GM13977 (cell line): ENCODE data around the gene CHERP.

Source experiments
- DNase-seq: peaks from one replicate; pipeline ENCODE4 v3.0.0; 2012; ENCODE audit warnings: low spot score
- CTCF ChIP-seq: IDR thresholded peaks from 2 replicates; pipeline ENCODE4 v1.5.1; 2012; ENCODE audit warnings: mild to moderate bottlenecking, control low read depth; ENCODE audit not compliant: insufficient read depth; ENCODE audit errors: extremely low read depth, missing control alignments
- in situ Hi-C: fragments of 300-500 bp; cut with MboI; formaldehyde crosslinking; loops from one replicate; pipeline ENCODE4 v1.12.0; 2022; ENCODE audit warnings: low sequenced_read_pairs, low pct_unique_long_range_greater_than_20kb, mixed read lengths, inconsistent platforms; ENCODE audit not compliant: unreplicated experiment

The CHERP gene

GRCh38 chr19:16587833-16588823, 45.9 kb upstream of the CHERP start:
- peak; percentile 27 for TF ChIP-seq CTCF
- peak; percentile 87 for DNase-seq
- in situ Hi-C loops: no loop called here

GRCh38 chr19:16586991-16587832, 45.0 kb upstream of the CHERP start:
- in situ Hi-C loops: no loop called here
- no peak for TF ChIP-seq CTCF
- no peak for DNase-seq

GRCh38 chr19:16586477-16586871, 44.2 kb upstream of the CHERP start:
- no peak for DNase-seq
- in situ Hi-C loops: no loop called here
- no peak for TF ChIP-seq CTCF

GRCh38 chr19:16585808-16586476, 43.7 kb upstream of the CHERP start:
- in situ Hi-C loops: no loop called here
- TF ChIP-seq CTCF: no peak
- peak; percentile 83 for DNase-seq

GRCh38 chr19:16585094-16585801, 43.0 kb upstream of the CHERP start:
- TF ChIP-seq CTCF: no peak
- DNase-seq: no peak
- in situ Hi-C loops: no loop called here
